ENCODE measurements around the gene MMD.
"Not testable (repeated sequence)": the region's sequence is repeated elsewhere in the genome, so short reads cannot be mapped to it uniquely, and the experiment has no call there.

Gene MMD

DNA sequence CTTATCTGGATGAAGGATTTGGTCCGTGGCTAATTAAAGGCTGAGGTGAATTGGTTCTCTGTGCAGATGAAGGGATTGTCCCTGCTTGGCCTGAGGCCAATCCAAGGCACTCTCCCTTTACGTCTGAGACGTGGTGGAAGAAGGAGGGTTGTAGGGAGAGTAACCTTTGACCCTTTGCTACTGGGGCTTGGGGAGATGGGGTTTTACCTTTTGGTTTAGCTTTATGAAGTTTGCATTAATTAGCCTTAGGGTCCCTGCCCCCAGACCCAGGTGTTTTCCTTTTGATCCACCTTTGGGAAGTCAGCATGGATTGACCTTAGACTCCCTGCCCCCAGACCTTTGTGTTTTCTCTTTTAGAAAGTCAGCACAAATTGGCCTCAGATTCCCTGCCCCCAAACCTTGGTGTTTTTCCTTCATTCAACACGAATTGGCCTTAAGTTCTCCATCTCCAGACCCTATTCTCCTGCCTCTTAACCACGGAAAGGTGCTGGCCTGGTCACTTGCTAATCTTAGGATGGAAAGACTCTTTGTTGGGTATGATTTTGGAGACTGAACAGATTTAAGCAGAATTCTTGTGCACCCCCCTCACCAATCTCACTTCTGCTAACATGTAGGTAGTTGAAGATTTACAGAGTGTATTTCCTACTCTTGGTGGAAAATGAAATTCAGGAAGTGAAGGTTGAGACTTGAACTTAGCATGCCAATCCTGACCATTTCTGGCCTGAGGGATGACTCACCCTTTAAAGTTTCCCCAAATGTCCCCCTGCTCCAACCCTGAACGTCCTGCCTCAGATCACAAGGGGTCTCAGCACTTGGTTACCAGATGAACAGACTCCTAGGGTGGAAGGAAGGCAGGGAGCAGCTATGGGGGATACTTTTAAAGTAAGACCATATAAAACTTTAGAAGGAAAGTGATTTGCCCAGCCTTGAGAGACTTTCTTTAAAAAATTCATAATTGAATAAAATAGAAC lies 23.1 kb upstream of the MMD start:
- DNase-seq (ENCODE audit: low spot score), result no peak

DNA sequence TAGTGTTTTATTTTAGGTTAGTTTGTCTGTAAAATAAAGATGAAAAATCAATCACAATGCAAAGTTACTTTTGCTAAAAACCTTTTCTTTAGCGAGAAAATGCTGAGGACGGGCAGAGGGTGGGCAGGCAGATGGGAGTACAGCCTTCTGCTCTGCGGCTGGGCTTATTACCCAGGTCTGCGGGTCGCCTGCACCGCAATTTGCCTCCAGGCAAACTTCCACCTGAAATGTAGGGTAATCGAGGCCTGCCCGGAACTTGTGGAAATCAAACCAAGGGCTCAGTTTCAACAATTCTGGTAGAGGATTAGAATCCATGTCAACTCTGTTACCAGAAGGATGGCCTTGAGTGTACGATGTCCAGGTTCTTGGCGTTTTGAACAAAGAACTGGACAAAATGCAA lies 22.3 kb upstream of the MMD start:
- DNase-seq (ENCODE audit: low spot score), result no peak

DNA sequence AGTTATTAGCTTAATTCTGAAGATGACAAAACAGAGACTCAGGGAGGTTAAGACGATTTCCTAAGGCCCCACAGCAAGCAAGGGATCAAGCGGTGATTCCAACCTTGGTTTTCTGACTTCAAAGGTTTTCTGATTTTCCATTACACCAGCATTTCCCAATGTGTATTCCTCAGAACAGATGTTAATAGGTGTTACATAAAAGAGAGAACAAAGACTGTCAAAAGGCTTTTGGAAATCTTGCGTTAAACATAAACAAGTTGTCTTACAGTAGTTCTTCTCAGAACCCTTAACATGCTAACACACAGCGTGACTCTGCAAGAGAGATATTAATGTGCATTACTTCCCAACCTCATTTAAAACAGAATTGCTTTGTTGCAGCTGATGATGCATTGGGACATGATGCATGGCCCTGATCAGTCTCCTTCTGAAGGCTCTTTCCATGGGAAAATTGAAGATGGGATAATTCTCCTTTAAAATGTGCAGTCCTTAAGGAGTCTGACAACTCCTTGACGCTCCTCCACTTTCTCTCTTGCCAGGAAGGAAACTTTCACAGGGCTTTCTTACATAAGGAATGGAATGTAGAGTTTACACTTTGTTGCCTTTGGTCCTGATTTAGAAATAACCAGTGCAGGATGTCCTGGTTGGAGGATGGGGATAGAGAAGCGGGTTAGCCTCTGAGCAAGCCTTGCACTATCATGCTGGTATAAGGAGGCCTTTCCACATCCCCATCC lies 21.5 kb upstream of the MMD start:
- no peak for DNase-seq (ENCODE audit: low spot score)

DNA sequence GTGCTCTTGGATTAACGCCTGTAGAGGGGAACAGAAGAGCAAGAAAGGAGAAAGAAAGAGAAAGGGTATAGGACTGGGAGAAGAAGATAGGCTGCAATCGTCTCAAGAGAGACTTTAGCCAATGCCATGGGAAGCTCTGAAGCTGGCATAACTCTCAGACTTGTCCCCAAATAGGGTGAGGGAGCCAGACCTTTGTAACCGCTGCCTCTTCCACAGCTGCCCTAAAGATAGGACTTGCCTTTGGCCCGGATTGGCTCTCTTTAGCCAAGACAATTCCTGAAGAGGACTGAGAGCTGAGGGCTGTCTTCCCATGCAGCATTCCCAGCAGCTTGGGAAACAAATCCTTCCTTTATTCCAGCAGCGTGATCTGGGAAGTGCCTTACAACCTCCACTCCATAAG lies 20.8 kb upstream of the MMD start:
- DNase-seq (ENCODE audit: low spot score), result no peak

DNA sequence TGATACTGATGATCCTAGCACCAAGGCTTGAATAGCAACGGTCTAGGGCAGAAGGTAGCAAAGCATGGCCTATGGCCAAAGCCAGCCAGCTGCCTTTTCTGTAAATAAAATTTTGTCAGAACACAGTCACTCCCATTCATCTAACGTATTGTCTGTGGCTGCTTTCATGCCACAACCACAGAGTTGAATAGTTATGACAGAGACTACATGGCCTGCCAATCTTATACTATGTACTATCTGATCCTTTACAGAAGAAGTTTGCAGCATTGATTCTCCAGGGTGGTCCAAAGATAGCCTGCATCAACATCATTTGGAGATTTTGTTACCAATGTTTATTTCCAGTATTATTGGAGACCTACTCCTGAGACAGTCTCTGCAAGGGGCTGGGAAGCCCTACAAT lies 19.9 kb upstream of the MMD start:
- no peak for DNase-seq (ENCODE audit: low spot score)

DNA sequence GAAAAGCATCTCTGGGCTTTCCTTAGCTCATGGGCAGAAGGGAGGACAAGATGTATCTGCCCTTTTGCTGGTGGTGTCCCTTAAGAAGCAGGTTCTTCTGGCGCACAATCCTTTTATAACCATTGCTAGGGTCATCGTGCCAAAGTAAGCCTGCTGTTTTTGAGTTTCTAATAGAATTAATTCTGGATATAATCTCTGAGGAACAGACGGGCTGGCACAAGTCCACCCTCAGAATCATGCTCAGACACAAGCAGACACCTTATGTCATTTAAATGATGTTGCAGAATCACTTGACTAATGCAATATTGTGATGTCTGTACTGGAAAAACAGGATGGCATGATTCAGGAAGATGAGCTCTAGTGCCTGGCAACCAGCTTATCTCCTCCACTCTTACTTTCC lies 18.8 kb upstream of the MMD start:
- DNase-seq (ENCODE audit: low spot score), result no peak

DNA sequence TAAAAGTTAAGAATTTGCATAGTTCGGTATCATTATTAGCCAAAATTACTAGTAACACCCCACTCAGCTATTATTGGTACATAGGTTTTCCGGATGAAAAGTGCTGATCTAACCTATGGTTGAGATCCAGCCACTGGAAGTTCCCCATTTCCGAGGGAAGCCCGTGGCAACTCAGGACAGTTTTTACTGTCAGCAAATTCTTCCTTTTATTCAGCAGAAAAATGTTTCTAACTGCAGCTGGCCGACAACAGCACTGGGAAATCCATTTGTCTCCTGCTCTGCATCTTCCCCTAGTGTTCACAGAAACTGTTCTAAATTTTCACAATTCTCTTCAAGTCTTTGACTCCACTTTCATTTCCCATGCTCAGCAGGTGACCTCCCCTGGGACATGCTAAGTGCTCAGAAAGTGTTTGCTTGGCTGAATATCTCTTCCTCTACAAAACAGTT lies 15.5 kb upstream of the MMD start:
- no peak for DNase-seq (ENCODE audit: low spot score)

DNA sequence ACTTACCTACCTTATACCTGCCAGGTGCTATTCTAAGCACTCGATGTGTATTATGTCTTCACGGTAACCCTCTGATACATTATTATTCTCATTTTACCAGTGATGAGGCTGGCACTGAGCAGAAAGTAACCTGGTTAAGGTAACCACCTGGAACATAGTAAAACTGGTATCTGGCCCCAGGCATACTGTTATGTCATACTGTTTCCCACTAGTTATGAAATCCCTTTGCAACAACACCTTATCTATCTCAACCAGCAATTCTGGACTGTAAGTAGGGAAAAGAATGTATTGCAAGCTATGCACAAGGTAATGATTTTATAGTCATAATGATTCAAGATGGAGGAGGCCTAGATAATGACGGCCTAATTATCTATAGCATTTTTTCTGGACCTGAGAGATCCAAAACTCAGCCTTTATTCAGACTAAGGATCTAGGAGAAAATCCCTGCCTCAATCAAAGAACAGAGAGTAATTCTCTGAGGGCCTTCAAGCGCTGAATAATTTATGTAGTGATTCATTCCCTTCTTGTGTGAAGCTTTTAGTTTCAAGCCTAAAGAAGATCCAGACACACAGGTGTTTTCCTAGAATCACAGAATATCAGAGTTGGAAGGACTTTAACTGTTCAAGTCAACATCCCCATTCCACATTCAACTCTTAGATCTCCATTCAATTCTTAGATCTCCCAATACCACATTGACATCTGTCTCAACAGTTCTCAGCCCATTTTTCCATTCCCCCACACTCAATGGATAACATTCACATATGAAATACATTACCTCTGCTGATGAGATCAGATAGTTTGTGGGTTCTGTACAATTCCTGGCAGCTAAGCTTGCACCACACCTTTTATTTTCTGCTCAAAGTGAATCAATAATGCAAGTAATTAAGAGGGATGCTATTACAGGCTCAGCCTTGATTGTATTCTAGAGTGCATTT lies 14.9 kb upstream of the MMD start:
- no peak for DNase-seq (ENCODE audit: low spot score)

DNA sequence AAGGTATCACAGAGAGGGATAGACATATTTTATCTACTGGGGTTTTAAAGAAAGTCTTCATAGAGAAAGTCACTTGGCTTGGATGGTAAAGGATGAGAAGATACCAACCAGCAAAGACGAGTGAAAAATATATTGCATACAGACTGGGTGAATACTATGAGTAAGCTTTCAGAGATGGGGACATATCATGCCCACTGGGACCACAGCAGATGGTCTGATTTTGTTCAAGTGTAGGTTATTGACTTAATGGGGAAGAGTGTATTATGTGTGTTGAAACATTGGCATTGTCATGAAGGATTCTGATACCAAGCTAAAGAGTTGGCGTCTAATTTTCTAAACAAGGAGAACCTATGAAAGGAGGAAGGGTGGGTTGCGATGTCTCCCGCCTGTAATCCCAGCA lies 13.8 kb upstream of the MMD start:
- DNase-seq (ENCODE audit: low spot score), result no peak

DNA sequence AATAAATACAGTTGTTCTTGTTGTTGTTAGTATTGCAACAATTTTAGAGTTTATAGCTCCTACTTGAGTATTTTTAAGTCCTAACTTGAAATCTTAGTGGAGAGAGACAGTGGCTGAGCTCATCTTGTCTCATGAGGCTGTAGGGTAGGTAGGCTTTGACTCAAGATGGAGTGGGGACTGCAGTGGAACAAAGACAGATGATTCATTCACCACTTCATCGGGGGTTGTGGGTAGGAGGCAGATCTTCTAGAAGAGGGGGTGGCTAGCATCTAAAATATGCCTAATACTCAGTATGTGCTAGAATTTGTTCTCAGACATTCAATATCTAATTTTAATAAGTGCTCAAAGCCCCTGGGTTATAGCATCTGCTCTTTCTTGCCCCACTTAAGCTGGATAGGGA lies 13.1 kb upstream of the MMD start:
- no peak for DNase-seq (ENCODE audit: low spot score)

DNA sequence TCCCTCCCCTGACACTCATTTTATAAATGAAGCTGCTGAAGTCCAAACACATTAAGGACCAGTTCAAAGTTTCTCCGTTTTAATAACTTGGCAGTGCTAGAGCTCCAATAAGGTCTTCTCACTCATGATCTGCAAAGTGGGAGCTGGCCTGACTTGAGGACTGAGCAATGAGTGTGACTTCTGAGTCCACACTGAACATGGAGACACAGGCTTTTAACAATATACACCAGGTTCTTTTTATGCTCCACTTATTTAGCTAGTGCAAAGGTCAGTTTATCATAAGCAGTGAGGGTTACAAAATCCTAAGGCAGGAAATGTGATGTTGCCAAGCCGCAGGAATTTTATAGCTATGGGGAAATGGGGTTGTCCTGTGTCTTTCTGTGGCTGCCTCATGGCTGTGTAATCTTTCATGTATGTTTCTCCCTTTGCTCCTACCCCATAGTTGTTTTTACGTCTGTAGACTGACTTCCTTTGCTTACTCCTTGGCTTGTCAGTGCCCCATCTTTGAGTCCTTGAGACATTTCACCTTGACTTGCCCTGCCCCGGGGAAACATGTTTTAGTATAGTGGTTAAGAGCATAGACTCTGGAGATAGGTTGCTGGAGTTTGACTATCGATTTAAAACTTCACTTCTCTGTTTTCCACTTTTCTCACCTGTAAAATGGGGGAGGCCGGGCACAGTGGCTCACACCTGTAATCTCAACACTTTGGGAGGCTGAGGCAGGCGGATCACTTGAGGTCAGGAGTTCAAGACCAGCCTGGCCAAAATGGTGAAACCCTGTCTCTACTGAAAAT lies 12.2 kb upstream of the MMD start:
- peak; percentile 45 for DNase-seq (ENCODE audit: low spot score)

DNA sequence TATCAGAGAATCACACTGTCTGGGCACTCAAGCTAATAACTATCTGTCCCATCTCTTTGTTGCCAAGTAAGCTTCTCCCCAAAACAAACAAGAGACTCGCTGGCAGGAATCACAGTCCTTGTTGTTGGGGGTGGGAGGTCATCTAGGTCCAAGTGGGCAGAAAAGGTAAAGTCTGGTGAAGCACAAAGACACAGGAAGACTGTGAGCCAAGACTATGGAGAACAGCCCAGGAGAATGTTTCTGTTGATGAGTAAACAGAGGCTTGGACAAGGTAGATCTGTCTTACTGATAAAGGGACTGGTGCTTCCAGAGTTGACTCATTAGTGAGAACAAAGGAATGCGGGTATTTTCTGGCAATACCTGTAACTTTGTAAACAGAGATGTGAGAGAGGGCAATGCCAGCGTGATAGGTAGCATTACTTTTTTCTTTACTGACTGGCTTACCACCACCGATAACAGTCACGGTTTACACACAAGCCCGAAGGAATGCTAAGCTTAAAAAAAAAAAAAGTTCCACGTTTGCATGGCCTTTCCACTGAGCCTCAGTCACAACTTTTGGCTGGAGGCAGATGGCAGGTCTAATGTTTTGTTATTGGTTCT lies 11.5 kb upstream of the MMD start:
- DNase-seq (ENCODE audit: low spot score), result peak; percentile 51

DNA sequence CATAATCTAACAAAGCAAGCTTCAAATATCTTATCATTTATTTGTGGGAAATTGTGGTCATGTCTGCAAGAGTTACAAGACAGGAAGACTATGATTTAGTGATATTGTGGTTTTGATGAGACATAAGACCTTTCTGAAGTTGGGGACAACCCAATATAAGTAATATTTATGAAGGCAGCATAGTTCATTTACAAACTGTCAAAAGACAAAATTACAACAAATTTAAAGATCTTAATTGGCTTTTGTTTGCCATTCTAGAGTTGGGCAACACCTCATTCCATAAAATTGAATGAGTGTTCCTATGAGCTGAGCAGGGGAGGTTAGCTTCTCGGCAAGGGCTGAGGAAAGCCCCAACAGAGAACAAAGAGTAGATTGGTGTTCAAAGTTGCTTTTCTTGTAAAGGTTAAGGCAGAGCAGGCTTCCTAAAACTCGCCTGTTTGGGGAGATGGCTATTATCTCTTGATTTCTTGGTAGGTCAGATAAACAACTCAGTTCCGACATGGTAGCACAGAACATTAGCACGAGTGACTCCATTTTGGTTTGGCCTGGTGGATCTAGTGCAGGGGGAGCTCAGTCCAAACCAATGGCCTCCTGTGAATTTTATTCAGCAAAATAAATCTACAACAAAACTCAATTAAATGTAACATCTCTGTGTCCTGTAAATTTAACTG lies 10.9 kb upstream of the MMD start:
- no peak for DNase-seq (ENCODE audit: low spot score)

DNA sequence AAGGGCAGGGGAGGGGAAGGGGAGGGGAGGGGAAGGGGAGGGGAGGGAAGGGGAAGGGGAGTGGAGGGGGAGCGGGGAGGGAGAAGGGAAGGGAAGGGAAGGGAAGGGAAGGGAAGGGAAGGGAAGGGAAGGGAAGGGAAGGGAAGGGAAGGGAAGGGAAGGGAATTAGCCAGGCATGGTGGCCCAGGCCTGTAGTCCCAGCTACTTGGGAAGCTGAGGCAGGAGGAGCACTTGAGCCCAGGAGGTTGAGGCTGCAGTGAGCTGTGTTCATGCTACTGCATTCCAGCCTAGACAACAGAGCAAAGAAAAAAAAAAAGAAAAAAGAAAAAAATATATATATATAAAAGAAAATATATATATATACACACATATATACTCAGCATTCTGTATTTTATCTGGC lies 10.3 kb upstream of the MMD start:
- not testable (repeated sequence) for DNase-seq (ENCODE audit: low spot score)

DNA sequence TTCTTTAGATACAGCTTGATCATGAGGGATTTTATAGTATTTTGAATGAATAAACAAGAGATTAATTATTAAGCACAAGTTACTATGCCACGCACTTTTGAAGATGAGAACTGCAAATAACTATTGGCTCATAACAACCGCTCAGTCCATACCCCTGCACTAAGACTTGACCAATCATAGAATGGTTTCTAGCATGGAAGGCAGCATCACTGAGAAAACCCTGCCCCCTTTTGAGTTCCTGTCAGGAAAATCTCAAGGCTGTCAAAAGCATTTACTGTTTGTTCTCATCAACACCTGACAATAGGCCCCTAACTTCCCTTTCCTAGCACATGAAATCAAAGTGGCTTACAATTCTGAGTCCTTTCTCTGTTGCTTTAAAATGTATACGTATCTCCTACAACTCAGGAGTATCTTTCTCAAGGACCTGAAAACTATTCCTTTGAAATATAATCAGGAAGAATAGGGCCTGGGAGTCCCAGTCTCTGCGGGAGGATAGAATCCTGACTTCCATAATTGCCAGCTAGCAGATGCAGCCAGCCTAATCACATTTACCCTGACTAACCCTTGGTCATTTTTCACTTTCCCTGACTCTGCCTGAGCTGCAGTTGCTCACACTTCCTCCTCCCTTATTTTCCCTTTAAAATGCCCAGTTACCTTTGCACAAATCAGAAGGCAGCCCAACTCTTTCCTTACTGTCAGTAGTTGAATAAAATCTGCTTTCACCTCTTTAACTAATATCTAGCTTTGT lies 9.1 kb upstream of the MMD start:
- no peak for DNase-seq (ENCODE audit: low spot score)

DNA sequence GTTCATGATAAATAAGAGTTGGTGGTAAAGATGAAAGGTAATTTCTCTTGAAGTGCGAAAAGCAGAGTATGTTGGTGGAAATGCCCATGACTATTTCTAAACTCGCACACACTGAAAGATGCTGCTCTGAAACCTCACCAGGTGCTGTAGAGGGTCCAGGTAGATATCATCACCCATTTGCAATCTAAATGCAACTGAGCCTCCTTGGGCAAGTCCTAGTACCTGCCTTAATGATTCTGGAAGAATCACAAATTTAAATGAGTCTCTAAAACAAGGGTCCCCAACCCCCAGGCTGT lies 5.9 kb upstream of the MMD start:
- no peak for DNase-seq (ENCODE audit: low spot score)

DNA sequence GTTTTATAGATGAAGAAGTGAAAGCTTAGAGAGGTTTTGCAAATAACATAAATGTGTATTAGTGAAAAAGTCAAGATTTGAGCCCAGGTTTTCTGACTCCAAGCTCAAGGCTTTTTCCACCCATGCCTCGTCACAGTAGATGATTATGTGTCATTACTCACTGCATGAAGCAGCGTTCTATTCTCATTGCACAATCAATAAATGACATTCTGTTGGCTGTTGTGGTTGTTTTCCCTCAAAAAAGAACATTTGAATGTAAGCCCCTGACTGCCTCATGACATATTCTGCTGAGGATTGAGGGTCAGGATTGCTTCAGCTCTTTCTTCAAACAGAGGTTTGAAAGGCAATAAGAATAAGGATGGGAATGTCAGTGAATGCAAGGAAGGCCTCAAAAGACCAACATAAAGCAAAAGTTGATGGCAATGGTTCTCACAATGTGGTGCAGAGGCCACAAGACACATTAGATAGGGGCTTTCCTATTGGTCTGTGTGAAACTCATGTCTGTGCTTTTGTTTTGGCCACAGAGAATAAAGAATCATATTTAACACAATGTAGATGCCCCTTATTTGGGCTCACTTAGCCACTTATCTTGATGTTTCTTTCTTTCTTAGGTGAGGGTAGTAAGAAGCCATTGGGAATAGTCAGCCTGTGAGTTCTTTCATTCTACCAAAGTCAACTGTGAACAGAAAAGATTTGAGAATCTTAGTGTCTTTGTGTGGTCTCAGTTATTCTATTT lies 5.4 kb upstream of the MMD start:
- no peak for DNase-seq (ENCODE audit: low spot score)

DNA sequence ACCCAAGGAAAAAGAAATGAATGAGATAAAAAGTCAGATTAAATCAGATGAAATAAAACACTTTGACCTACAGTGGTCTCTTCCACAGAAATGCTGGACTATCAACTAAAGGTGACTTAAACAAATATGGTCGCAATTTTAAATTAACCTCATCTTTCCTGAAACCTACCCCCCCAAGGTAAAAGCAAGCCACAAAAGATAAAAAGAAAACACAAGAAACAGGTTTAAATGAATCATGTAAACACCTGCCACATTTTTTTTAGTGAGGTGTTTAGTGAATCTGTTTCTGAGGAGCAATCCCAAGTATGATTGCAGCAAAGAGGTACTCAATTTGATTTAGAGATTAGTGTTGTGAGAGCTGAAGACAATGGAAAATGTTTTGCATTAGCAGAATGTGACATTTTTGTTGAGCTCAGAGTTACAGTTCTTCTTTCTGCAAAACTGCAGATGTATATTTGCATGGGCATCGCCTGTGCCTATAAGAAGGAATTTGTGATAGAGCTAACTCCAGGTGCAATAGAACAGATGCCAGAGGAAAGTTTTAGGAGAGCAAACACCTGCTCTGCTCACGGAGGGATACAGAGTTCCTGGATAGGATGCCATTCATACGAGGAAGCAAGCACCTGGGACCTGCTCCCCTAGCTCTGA lies 3.4 kb upstream of the MMD start:
- no peak for DNase-seq (ENCODE audit: low spot score)

DNA sequence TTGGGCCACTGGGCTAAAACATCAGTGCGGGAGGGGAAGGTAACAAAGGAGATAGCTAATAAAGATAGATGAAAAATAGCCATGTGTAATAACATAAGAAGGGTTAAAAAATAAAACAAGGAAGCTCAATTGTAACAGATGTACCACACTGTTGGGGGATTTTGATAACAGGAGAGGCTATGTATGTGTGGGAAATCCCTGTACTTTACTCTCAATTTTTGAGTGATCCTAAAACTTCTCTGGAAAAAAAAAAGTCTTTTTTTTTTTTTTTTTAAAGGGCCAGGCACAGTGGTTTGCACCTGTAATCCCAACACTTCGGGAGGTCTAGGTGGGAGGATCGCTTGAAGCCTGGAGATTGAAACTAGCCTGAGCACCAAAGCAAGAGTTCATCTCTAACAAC lies 1.9 kb upstream of the MMD start:
- DNase-seq (ENCODE audit: low spot score), result no peak

All from HuH-7.5 (cell line).